ENCODE measurements around the gene FBLN1. TPM values are rescaled to one million over a fixed set of nuclear protein-coding genes. Genes with fewer than 3 reads are reported as not detected.

Gene FBLN1
- total RNA-seq, 1 donor from 2014 or later: 238 TPM

DNA sequence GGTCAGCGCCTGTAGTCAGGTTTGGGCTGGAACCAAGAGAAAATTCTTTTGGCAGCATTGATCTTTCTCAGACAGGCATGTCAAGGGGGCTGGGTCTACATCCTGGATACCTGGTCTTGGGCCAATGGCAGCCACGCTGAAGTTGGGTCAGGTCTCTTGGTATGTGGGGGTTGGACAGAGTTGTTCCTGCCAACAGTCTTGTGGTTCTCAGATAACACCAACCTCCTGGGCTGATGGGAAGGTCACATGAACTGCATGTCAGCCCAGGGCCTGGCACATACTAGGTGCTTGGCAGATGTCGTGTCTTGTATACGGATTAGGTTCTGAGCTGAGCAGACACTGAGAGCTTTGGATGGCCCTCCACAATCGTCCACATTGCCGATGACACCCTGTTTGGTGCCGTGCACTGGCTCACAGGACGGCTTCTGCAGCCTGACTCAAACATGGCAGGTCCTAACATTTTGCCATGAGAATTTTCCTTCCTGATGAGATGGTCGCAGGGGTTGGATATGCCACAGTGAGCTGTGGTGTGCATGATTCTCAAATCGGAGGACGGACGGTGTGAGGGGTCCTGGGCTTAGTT is 42.0 kb downstream of the FBLN1 start:
- no peak overlapping the region for H3K4me3 Mint-ChIP-seq (ENCODE audit: unreplicated experiment)
- no peak overlapping the region for H3K27ac Mint-ChIP-seq (ENCODE audit: unreplicated experiment)
- peaks cover 11% of the 10 kb centered on the region for H3K27me3 Mint-ChIP-seq (ENCODE audit: unreplicated experiment)
- DNase-seq (ENCODE audit: low spot score): no peak
- no peaks in the 10 kb centered on the region for H3K9me3 Mint-ChIP-seq (ENCODE audit: unreplicated experiment)
- TF ChIP-seq CTCF (IDR thresholded peaks at IDR 0.05; ENCODE audit: unreplicated experiment): no peak
- H3K4me1 Mint-ChIP-seq (ENCODE audit: unreplicated experiment): no peaks in the 10 kb centered on the region
- peaks cover 34% of the 10 kb centered on the region for H3K36me3 Mint-ChIP-seq (ENCODE audit: low read depth, unreplicated experiment)

DNA sequence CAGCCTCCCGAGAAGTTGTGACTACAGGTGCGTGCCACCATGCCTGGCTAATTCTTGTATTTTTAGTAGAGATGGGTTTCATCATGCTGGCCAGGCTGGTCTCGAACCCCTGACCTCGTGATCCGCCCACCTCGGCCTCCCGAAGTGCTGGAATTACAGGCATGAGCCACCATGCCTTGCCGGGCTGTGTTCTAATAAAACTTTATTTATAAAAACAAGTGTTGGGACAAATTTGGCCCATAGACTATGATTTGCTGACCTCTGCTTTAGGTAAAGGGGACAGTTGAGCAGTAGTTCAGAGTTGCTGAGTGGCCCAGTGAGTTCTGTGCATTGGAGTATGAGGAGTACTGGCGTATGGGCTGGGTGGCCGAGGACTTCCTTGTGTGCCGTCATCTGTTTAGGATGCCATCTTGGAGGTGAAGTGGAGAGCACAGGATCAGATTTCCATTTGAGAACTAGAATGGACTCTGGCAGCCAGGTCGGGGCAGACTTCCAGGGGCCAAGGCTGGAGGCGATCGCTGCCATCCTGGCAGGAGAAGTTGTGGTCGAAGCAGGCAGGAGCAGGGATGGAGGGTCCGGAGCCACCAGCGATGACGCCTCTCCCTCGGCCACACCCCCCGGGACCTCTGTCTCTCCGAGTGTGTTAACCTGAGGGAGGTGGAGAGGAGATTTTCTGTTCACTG is 43.8 kb downstream of the FBLN1 start:
- TF ChIP-seq CTCF (IDR thresholded peaks at IDR 0.05; ENCODE audit: unreplicated experiment): no peak
- peaks cover 5% of the 10 kb centered on the region for H3K27me3 Mint-ChIP-seq (ENCODE audit: unreplicated experiment)
- no peaks in the 10 kb centered on the region for H3K9me3 Mint-ChIP-seq (ENCODE audit: unreplicated experiment)
- H3K4me3 Mint-ChIP-seq (ENCODE audit: unreplicated experiment): no peak overlapping the region
- H3K4me1 Mint-ChIP-seq (ENCODE audit: unreplicated experiment): no peaks in the 10 kb centered on the region
- no peak for DNase-seq (ENCODE audit: low spot score)
- no peak overlapping the region for H3K27ac Mint-ChIP-seq (ENCODE audit: unreplicated experiment)
- H3K36me3 Mint-ChIP-seq (ENCODE audit: low read depth, unreplicated experiment): peaks cover 37% of the 10 kb centered on the region

- no peak for TF ChIP-seq CTCF (IDR thresholded peaks at IDR 0.05; ENCODE audit: unreplicated experiment)
- H3K27me3 Mint-ChIP-seq (ENCODE audit: unreplicated experiment): peaks cover 3% of the 10 kb centered on the region
- no peaks in the 10 kb centered on the region for H3K9me3 Mint-ChIP-seq (ENCODE audit: unreplicated experiment)
- H3K4me3 Mint-ChIP-seq (ENCODE audit: unreplicated experiment): no peak overlapping the region
- H3K27ac Mint-ChIP-seq (ENCODE audit: unreplicated experiment): no peak overlapping the region
- no peaks in the 10 kb centered on the region for H3K4me1 Mint-ChIP-seq (ENCODE audit: unreplicated experiment)
- DNase-seq (ENCODE audit: low spot score): no peak
- H3K36me3 Mint-ChIP-seq (ENCODE audit: low read depth, unreplicated experiment): peaks cover 34% of the 10 kb centered on the region
Observed at GRCh38 chr22:45547016-45547345, 44.3 kb downstream of the FBLN1 start.

GRCh38 chr22:45547731-45548130 is 45.0 kb downstream of the FBLN1 start:
- no peak for DNase-seq (ENCODE audit: low spot score)
- Mint-ChIP-seq H3K4me1 (ENCODE audit: unreplicated experiment) (no peaks in the 10 kb centered on the region), H3K36me3 (ENCODE audit: low read depth, unreplicated experiment) (peaks cover 31% of the 10 kb centered on the region), H3K27ac (ENCODE audit: unreplicated experiment) (no peak overlapping the region), H3K4me3 (ENCODE audit: unreplicated experiment) (no peak overlapping the region), H3K27me3 (ENCODE audit: unreplicated experiment) (peaks cover 3% of the 10 kb centered on the region), H3K9me3 (ENCODE audit: unreplicated experiment) (no peaks in the 10 kb centered on the region)
- no peak for TF ChIP-seq CTCF (IDR thresholded peaks at IDR 0.05; ENCODE audit: unreplicated experiment)

GRCh38 chr22:45548247-45548840 is 45.7 kb downstream of the FBLN1 start:
- no peak for TF ChIP-seq CTCF (IDR thresholded peaks at IDR 0.05; ENCODE audit: unreplicated experiment)
- DNase-seq (ENCODE audit: low spot score): no peak
- H3K27me3 Mint-ChIP-seq (ENCODE audit: unreplicated experiment): peaks cover 3% of the 10 kb centered on the region
- H3K4me1 Mint-ChIP-seq (ENCODE audit: unreplicated experiment): peaks cover 2% of the 10 kb centered on the region
- peaks cover 27% of the 10 kb centered on the region for H3K36me3 Mint-ChIP-seq (ENCODE audit: low read depth, unreplicated experiment)
- no peak overlapping the region for H3K27ac Mint-ChIP-seq (ENCODE audit: unreplicated experiment)
- no peaks in the 10 kb centered on the region for H3K9me3 Mint-ChIP-seq (ENCODE audit: unreplicated experiment)
- no peak overlapping the region for H3K4me3 Mint-ChIP-seq (ENCODE audit: unreplicated experiment)

Measured in endothelial cell (in vitro differentiated cells).